NB4 (cell line): Measurements from ENCODE around the gene UBLCP1.
A peak's percentile ranks its signal among the peaks of the same experiment; 100 is the strongest.
"Not testable (repeated sequence)": the region's sequence is repeated elsewhere in the genome, so short reads cannot be mapped to it uniquely, and the experiment has no call there.

Experiments
- DNase-seq: peaks from one replicate; pipeline ENCODE4 v3.0.0; 2010; ENCODE audit warnings: low read depth
- H3K4me3 ChIP-seq: one replicate; pipeline ENCODE4 v1.5.1; 2011; ENCODE audit warnings: mild to moderate bottlenecking, low read depth, low read length, moderate library complexity
- CTCF ChIP-seq: IDR thresholded peaks from one replicate; pipeline ENCODE4 v1.5.1; 2012; ENCODE audit warnings: low read depth, low read length
- MAX ChIP-seq: IDR thresholded peaks from 2 replicates; pipeline ENCODE4 v1.6.1; 2011; ENCODE audit warnings: low read depth, low read length
- MYC ChIP-seq: IDR thresholded peaks from 2 replicates; pipeline ENCODE4 v1.6.1; 2011; ENCODE audit warnings: low read depth, low read length
- POLR2A ChIP-seq: IDR thresholded peaks from 2 replicates; pipeline ENCODE4 v1.6.1; 2011; ENCODE audit warnings: mild to moderate bottlenecking; ENCODE audit not compliant: insufficient read length; ENCODE audit errors: extremely low read depth

Gene UBLCP1

GRCh38 chr5:159230657-159231056, 32.4 kb upstream of the UBLCP1 start:
- no peak for TF ChIP-seq MYC
- TF ChIP-seq POLR2A = no peak
- no peak for TF ChIP-seq MAX
- TF ChIP-seq CTCF = no peak

GRCh38 chr5:159231167-159231566, 31.9 kb upstream of the UBLCP1 start:
- H3K4me3 ChIP-seq = no peak overlapping the region
- TF ChIP-seq POLR2A (no peak), CTCF (no peak), MYC (no peak), MAX (no peak)
- peak; percentile 26 for DNase-seq

More at GRCh38 chr5:159230657-159231056, 32.4 kb upstream of the UBLCP1 start:
- no peak for DNase-seq
- no peak overlapping the region for H3K4me3 ChIP-seq

- DNase-seq, H3K4me3 ChIP-seq: not testable (repeated sequence)
Measured at GRCh38 chr5:159235871-159236520, 27.1 kb upstream of the UBLCP1 start.

GRCh38 chr5:159240301-159240870, 22.7 kb upstream of the UBLCP1 start:
- TF ChIP-seq MYC (no peak), CTCF (no peak), MAX (no peak), POLR2A (no peak)
- H3K4me3 ChIP-seq = no peak overlapping the region
- DNase-seq = no peak

- no peak for DNase-seq
- no peak overlapping the region for H3K4me3 ChIP-seq
- no peak for TF ChIP-seq POLR2A
- TF ChIP-seq CTCF = no peak
- TF ChIP-seq MAX = no peak
- TF ChIP-seq MYC = no peak
Measured at GRCh38 chr5:159241946-159242552, 21.0 kb upstream of the UBLCP1 start.

GRCh38 chr5:159242656-159243055, 20.4 kb upstream of the UBLCP1 start:
- no peak for DNase-seq
- H3K4me3 ChIP-seq = no peak overlapping the region
- TF ChIP-seq CTCF (no peak), MAX (no peak), MYC (no peak), POLR2A (no peak)
